NCI-H524 treated with DMSO at 0.1 percent for 48 hours (cell line): Measurements from ENCODE around the gene TEX54.
A peak's percentile ranks its signal among the peaks of the same experiment; 100 is the strongest.
"Not testable (repeated sequence)": the region's sequence is repeated elsewhere in the genome, so short reads cannot be mapped to it uniquely, and the experiment has no call there.

Experiments
- DNase-seq: peaks from one replicate; lab custom pipeline; 2025; lab: John Stamatoyannopoulos, UW

Gene TEX54

DNA sequence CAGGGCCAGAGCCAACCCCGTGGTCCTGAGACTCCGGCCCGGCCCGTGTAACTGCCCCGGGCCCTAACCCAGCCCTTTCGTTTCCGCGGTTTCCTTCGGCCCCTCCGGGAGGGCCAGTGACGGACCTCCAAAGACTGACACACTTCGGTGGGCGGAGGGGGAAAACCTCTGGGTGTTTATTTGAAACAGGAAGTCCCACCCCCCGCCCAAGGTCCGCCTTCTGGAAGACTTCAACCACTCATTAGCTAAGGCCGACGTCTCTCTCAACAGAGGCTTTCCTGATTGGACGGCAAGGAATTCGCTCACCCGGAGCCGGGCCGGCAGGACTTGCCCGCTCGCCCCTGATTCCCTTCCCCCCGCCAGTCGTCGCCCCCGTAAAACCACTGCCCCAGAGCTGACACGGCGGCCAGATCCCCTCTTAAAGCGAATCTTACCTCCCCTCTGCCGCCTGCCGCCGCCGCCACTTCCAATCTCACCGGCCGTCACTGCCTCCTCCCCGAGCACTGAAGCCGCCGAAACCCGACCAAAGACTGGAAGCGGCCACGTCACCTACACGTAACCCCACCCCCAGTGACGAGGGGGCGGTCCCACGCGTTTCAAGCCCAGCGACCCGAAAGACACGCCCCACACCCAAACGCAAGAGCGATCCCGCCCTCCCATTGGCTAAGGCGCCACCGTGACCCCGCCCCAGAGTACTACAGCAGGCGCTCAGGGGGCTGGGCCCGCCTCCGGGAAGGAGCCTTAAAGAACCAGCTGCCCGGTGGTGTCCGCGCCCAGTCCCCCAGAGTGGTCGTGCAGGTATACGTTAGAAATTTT lies 913 bp downstream of the TEX54 start, which contains the start of gene STX5:
STX5 (minus strand) TSS at position 532 of the 816 bp plus-strand sequence. CDS start 808 bp downstream, outside the sequence.
- DNase-seq = peak; percentile 91

DNA sequence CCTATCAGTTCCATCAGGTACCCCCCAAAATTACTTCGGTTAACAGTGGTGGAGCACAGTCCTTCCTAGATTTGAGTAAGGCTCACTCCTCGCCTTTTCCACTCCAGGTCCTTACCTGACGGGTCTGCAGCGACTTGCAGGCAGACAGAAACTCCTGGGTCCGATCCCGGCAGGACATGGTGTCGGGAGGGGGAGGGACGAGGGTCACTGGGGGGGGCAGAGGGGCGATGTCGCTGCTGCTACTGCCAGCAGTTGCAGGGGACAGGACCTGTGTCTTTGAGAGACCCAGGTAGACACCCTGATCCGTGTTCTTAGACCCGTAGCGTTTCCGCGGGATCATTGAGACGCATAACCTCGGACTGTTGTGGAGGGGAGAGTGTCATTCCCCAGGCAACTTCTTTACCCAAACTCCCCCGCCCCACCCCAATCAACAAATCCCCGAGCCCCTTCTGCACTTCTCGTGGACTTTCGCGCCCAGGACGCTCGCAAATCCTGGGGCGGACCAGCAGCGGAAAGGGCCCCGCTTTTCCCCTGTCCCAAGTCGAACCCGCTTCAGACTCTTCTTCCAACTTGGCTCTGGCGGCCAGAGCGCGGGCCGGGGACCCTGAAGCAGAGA lies 1.6 kb downstream of the TEX54 start:
- DNase-seq = no peak

DNA sequence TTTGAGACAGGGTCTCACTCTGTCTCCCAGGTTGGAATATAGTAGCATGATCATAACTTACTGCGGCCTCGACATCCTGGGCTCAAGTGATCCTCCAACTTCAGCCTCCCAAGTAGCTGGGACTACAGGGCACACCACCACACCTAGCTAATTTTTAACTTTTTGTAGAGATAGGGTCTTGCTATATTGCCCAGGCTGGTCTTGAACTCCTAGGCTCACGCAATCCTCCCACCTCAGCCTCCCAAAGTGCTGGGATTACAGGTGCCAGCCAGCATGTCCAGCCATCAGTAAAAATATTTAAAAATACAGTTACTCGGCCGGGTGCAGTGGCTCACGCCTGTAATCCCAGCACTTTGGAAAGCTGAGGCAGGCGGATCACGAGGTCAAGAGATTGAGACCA lies 4.5 kb downstream of the TEX54 start:
- DNase-seq = not testable (repeated sequence)

DNA sequence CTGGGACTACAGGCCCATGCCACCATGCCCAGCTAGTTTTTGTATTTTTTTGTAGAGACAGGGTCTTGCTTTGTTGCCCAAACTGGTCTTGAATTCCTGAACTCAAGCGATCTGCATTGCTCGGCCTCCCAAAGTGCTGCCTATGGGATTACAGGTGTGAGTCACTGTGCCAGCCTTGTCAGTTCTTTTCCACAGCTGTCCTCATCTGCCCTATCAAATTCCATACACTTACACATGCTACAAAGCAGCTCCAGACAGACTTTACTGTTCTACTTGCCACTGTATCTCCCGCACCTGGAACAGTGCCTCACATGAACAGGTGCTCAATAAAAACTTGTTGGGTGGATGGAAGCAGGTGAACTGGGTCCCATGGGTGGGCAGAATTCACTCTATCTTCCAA lies 9.0 kb downstream of the TEX54 start:
- no peak for DNase-seq

DNA sequence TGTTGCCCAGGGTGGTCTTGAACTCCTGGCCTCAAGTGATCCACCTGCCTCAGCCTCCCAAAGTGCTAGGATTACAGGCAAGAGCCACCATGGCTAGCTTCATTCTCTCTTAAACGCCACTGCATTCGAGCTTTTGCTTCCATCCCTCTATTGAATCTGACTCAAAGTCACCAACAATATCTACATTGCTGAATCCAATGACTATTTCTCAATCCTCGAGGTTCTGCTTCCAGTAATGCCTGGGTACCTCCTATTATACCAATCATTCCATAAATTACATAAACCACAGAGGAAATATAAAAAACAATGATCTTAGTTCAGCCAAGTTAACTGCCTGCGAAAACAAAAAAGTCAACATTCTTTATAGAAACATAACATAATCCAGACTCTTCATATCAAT lies 15.5 kb downstream of the TEX54 start:
- no peak for DNase-seq

DNA sequence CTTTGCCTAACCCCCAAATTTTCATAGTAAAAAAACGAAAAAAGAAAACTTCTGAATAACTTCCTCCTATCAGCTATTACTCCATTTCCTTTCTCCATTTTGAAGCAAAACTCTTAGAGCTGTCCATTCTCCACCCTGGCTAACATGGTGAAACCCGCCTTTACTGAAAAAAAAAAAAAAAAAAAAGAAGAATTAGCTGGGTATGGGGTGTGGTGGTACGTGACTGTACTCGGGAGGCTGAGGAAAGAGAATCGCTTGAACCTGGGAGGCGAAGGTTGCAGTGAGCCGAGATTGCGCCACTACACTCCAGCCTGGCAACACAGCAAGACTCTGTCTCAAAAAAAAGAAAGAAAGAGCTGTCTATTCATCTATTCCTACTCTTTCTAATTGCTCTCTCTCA lies 16.1 kb downstream of the TEX54 start:
- DNase-seq = no peak

DNA sequence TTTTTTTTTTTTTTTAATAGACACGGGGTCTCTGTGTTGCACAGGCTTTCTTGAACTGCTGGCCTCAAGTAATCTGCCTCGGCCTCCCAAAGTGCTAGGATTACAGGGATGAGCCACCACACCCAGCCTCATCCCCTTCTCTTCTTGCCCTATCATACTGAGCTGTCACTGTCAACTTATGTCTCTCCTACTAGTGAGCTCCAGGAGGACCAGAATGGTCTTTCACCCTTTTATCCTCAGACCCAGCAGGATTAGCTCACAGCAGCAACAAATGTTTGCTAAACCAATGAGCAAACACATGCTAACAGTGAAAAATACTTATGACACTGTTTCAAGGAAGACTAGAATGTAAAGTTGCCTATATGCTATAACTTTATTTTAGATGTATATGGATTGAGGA lies 21.0 kb downstream of the TEX54 start:
- no peak for DNase-seq

DNA sequence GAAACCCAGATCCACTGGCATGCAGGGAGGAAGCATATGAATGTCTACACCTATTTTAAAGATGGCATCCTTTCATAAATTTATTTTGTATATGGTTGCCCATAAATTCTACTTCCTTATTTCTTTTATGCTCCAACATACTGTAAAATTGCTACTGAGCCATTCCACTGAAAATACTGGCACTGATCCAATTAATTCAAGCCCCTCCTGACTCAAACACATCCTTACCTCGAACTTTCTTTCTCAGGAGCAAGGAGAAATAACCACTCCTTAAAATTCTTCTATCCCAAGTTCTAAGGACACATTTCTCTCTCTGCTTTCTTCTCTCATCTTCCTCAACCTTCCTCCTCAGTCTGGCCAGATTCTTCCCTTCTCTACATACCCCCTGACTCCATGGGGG lies 21.9 kb downstream of the TEX54 start:
- DNase-seq = no peak

DNA sequence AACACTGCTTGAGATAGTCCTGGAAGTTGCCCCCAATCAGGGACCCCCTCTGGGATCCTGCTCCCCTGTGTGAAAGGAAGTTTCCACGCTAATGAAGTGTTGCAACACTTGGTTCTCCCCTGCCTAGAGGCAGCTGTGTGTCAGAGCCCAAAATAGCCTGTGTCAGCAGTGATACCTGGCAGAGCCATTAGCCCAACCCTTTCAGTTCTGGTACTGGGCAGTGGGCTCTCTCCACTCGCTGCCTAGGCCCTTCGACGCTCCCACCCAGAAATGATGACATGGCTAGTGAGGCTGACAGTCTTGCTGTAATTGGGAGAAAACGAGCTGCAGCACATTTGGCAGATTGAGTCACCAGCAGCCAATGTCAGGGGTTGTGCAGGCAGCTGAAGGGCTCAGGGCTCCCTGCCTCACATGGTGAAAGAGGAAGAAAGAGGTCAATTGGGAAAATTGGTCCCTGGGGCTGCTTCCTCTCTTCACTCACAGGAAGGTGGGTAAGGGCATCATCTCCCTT lies 26.0 kb downstream of the TEX54 start:
- no peak for DNase-seq

DNA sequence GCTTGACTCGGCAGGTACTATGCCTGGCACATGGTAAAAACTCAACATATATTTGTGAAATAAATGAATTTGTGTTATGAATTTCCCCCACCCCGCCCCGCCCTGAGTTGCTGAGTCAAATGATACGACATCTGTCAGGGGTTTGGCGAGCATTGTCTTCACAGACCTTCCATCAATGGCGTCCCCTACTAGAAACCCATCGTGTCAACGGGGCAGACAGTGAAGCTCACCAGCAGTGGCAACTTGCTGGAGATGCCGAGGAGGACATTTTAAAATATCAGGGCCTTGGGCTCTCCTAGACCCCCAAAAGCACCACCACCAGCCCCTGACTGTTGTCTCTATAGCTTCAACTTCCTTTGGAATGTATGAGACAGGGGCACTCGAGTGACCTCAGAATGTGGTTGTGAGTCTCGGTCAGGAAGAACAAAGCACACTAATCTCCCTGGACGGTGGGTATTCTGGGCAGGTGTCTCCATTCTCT lies 26.6 kb downstream of the TEX54 start:
- peak; percentile 21 for DNase-seq

DNA sequence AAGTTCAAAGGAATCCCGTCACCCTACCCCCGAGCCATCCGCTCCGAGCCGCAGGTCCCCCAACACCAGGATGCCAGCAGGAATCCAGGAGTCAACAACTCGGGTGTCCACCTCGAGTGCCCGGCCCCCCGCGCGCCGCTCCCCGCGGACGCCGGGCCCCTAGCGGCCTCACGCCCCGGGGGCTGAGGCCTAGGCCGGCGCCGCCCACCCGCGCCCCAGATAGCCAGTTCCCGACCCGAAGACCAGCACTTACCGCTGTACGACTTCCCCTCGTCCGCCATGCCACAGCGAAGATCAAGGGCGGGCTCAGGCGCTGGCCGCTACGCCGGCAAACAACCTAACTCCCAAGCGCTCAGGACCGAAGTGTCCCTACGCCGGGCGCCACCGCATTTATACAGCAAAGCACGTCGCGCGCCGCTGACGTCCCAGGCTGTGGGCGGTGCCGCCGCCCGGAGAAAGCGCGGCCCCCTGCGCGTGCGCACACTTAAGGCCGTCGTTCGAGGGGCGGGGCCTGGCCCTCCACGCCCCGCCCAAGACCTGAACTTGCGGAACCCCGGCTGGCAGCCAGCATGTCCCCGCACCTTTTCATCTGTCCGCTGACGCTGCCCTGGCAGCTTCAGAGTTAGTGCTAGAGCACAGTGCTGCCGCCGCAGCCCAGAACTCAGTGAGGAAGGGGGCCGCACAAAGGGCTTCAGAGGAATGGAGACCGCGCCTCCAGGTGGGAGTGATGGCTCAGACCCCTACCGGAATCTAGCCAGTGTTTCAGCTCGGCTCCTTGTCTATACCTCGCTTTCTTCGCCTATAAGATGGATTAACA lies 27.4 kb downstream of the TEX54 start, which contains the start of gene NXF1:
NXF1 (minus strand) TSS at position 365 of the 817 bp plus-strand sequence; CDS start at position 281, 84 bp downstream.
- DNase-seq = peak; percentile 33

DNA sequence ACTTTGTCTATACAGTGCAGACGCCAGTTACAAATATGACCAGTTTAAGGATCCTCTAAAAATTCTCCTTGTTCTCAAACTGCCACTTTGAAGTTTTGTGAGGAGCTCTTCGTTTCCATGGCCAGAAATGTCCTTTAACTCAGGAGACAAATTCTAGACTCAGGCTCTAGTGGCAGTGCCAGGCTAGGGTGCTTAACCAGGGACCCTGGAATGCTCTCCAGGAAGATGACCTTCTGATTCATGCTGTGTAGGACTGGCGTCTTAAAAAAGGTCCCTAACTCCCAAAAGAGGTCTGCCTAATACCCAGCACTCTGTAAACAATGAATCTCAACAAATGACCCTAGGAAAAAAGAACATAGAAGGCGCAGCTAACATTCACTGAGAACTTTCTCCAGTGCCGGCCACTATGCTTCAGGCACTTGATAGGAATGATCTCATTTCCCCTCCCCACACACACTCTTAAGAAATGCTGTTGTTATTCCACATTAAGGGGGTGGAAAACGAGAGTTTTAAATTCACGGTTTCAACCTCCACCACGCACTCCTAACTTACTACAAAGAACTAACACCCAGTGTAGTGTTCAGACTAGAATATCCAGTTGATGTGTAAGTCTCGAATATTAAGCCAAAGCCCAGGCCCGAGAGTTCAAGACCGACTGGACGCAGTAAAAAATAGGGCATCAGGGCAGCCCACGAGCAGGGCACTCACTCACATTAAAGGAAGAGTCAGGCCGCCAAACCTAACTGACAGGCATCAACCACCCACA lies 28.1 kb downstream of the TEX54 start:
- no peak for DNase-seq

DNA sequence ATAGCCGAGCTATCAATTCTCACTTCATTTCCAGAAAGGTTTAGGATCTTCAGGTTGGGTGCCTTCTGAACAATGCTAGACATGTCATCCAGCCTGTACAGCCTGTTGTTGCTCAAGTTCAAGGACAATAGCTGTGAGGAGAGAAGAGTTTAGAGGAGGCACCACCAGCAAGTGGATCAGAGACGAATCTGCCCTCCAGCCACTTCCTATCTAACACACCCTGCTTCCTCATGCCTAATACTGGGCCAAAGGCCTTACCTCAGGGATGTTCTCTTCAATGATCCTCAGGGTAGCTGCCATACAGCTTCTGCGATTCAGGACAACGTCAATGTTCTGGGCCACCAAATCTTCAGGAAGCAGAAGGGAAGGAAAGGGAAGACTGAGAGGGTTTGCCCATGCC lies 31.6 kb downstream of the TEX54 start:
- DNase-seq = no peak

DNA sequence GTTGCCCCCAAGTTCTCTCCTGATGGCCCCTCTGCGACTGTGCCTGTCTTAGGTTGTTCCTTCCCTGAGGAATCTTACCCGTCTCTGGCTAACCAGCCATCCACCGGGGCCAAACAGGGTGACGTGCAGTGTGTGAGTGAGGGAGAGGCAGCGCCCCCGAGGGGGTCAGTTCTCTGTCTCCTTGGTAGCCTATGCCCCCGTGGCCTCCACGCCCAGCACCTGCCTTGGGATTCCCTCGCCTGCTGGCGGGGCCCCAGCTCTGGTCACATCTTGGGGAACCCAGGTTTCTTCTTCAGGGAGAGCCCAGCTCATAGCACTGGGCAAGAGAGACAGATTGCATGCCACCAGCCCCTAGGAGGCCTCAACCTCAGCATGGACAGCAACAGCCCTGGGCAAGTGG lies 33.2 kb downstream of the TEX54 start:
- DNase-seq = no peak

DNA sequence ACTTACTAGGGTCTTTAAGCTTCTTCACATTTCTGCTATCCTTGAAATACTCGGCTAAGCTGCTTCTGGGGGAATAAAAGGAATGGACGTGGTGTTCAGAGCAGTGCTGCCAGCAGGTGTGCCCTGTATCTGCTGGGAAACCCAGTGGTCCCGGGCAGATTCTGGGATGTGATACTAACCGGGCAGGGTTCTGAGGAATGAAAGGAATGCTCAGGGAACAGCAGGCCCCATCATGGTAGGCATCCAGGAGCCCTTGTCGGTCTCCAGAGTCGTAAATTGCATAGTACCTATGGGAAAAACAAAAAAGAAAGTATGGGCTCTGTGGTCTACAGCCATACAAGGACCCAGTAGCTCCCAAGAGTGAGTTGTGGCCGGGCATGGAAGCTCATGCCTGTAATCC lies 36.4 kb downstream of the TEX54 start:
- no peak for DNase-seq

DNA sequence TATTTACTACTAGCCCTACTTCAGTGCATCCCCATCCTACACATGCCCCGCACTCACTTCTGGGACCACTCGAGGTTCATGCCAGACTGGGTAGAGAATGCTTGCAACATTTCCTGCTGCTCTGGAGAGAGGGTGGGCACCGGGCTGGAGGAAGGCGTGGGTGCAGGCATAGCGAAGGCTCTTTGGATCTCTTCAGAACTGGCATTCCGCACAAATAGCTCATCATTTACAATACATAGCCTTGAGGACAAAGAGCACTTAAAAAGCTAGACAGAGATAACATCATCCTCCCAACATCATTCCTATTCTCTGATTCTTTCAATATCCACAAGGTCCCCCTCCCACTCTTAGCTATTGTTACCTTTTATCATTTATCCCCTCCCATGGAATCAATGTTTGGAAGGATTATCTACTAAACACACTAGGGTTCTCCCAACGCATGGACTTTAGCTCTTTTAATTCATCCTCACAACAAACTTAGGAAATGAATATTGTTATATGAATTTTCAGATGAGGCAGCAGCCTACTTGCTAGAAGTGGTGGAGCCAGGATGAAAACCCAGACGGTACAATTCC lies 38.4 kb downstream of the TEX54 start:
- DNase-seq = no peak

DNA sequence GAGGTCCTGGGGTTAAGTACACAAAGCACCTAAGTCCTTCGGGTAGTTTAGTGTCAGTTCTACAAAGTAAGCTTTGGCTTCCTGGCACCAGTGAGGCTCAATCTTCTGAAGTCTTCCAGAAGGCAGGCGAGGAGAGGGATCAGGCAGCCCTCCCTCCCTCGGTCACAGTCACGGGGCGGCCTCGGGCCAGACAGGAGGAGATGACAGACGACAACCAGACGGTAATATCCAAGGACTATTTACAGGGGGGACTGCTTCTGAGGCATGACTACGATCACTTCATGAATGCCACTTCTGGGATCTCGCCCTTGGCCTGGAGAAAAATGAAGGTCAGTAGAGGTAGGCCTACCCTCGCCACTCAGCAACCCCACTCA lies 40.5 kb downstream of the TEX54 start:
- no peak for DNase-seq

DNA sequence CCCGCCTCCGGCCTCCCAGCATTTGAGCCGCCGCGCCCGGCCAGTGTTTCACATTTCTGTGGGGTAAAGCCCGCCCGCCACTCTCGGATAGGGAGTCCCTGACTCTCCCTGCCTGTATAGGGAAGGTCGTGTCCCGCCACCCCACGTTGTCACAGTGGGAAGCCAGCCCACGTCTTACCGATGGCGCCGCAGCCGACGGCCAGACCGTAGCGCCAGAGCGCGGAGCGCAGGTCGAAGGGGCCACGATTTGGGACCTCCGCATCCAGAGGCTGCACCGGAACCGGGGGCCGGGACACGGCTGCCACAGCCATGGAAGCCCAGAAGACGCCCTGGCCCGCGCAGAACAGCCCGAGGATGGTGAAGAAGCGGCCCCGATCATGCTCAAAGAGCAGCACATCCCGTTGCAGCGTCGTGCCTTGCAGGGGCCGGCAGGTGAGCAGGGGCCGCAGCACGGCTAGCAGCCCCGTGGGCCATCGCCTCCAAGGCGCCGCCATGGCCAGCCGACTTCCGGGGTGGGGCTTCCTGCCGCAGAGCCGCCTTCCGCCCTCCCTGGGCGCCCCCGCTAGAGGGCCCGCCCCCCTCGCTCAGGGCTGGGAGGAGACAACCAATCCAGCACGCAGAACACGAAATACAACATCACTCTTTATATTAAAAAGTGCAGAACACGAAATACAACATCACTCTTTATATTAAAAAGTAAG lies 41.0 kb downstream of the TEX54 start, which contains the start of gene TMEM223:
TMEM223 (minus strand) TSS at position 506 of the 701 bp plus-strand sequence; CDS start at position 494, 12 bp downstream.
- no peak for DNase-seq

DNA sequence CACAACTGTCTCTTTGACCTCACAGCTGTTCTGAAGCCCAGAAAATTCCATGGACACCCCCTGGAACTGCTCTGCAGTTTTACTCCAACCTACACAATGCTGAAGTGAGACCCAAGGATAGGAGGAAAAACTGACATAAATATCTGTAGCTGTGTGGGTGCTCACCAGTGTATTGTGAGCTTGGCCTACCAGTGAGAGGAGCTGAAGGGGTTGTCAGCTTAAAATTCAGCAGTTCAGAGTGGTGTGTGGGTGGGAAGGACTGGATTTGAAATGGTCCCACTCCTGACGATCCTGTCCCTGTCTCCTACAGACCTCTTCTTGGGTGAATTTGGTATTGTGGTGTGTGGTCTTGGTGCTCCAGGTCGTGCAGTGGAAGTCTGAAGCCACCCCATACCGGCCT lies 43.1 kb downstream of the TEX54 start:
- DNase-seq = no peak

DNA sequence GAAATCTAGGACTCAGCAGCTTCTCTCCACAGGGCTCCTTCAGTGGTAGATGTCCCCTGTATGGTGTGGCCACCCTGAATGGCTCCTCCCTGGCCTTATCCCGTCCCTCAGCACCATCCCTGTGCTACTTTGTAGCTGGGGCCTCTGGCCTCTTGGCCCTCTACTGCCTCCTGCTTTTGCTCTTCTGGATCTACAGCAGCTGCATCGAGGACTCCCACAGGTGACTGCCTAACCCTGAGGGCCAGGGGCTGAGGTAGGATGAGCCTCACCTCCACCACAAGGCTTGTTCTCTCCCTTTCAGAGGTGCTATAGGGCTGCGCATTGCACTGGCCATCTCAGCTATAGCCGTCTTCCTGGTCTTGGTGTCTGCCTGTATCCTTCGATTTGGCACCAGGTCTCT lies 43.6 kb downstream of the TEX54 start:
- no peak for DNase-seq
